Measurements from ENCODE around the gene AKNA. TPM values are rescaled to one million over a fixed set of nuclear protein-coding genes. Genes with fewer than 3 reads are reported as not detected.

AKNA gene
- polyA plus RNA-seq, 4 donors, result 11.0 to 18.6 (median 14.5) TPM

DNA sequence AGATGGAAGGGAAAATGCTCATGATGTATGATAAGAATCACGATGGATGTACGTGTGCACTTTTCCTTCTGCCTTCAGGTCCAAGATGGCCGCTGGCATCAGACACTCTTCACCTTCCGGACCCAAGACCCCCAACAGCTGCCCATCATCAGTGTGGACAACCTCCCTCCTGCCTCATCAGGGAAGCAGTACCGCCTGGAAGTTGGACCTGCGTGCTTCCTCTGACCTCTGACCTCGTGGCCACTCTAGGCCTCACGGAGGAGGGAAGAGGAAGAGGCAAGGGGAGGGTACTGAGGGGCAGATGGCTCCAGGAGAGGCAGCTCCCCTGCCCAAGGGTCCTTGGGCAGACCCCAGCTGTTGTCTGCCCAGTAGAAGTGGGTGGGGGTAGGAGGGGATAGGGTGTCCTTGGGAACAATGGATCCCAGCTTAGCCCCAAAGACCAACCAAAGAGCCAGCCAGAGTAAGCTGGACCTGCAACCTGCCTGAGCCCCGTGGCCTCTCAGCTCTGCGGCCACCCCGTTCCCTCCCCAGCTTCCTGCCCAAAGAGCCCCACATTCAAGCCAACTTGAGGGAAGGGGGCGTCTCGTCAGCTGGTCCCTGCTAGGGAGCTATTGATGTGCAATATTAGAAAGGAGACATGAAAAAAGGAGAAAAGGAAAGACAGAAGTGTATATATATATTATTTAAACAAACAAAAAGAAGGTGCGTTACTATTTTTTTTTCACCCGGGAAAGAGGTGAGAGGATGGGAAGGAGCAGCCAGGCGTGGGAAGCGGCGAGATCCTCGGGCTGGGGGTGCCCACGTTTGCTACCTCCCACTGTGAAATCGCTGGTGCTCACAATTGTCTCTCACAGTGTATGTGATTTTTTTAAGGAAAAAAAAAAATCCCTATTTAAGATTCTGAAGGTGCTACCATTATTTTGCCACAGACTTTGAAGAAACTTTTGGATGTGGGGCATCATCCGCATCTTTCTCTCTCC, 77.0 kb downstream of the AKNA start:
- no peak for DNase-seq (ENCODE audit: low read depth in 4 of 4, low spot score in 2 of 4)

- no peak for DNase-seq (ENCODE audit: low read depth in 4 of 4, low spot score in 2 of 4)
These were observed 78.7 kb downstream of the AKNA start for GRCh38 chr9:114309096-114309495.

DNA sequence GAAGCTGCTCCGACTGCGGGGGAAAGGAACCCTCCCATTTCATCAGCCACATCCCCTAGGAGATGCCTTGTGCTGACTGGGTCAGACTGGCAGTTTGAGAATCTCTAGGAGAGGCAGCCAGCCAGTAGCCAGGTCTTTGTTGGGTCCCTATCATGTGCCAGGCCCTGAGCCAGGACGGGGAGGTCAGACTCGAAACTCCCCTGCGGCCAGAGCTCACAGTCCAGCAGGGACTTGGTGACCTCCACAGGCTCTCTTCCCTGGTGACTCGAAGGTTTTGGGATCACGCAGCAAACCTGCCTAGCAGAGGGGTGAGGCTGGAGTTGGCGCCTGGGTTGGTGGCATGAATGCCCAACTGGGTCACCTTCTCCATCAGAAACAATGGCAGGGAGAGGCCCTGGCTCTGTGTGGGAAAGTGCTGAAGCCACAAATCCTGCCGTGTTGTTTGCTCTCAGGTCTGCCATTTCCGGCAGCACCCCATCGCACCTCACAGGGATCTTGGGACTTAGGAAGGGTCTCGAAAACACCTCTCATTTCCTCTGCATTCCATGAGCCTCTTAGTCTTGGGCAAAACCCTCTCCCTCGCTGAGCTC, 79.3 kb downstream of the AKNA start:
- no peak for DNase-seq (ENCODE audit: low read depth in 4 of 4, low spot score in 2 of 4)

DNA sequence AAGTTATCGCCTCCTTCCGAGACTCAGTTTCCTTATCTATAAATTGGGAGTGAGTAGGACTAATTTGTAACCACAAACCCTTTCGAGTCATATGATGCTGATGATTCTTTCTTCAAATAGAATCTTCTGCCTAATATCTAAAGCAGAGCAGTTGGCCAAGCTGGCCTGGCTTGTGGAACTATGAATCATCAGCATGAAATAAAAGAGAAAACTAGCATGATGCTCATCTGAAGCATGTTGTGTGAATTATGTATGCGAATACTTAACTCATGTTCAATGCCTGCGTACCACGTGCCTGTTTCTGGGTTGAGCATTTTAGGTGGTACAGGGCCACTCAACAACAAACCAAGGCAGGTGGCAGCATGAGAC, 79.9 kb downstream of the AKNA start:
- DNase-seq (ENCODE audit: low read depth in 4 of 4, low spot score in 2 of 4), result no peak

- DNase-seq (ENCODE audit: low read depth in 4 of 4, low spot score in 2 of 4), result no peak
These were observed 83.2 kb downstream of the AKNA start for GRCh38 chr9:114304416-114305188.

DNA sequence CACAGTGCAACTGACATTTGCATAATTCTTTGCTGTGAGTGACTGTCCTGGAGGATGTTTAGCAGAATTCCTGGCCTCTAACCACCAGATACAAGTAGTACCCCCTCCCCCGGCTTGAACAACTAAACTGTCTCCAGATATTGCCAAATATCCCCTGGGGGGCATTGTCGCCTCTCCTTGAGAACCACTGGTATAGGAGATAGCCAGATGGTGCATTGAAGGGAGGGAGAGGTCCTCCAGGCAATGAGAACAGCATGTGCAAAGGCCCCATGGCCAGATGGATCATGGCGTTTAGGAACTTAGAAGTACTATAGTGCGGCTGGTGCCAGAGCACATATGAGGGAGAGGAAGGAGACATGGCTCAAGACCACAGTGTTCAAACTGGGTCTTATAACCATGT, 83.8 kb downstream of the AKNA start:
- DNase-seq (ENCODE audit: low read depth in 4 of 4, low spot score in 2 of 4), result no peak

DNA sequence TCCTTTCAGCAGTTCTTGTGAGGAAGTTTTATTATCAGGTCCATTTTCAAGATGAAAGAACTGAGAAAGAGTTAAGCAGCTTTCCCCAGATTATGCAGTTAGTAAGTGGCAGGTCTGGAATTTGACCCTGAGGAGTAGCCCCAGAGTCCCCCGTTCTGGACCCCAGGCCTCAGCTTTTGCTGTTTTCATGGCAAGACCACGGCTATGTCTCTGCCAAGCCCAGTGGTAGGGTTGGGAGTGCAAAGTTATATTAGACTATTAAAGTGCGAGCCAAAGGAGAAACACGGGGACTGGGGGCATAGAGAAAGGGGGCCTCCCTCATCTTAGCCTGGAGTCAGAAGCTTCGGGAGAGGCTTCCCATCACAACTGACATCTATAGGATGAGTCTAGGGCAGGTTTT, 84.2 kb downstream of the AKNA start:
- DNase-seq (ENCODE audit: low read depth in 4 of 4, low spot score in 2 of 4), result no peak

DNA sequence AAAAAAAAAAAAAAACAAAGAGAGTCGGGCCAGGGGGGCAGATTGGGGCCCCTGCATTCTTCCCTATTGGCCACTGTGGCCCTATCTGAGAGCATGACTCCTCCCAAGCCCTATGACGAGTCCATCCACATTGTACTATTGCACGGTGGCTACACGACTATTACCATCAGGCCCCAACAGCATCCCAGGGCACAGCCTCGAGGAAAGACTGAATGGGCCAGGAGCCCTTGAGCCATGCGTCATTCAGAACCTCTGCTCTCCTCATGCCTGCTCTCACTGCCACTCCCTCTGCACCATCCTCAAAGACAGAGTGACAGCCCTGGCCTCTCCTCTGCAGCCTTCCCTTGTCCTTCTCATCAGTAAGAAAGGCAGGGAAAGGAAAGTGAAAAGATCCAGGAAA, 85.1 kb downstream of the AKNA start:
- DNase-seq (ENCODE audit: low read depth in 4 of 4, low spot score in 2 of 4), result no peak

GRCh38 chr9:114301798-114302565, 85.8 kb downstream of the AKNA start:
- DNase-seq (ENCODE audit: low read depth in 4 of 4, low spot score in 2 of 4), result no peak

DNA sequence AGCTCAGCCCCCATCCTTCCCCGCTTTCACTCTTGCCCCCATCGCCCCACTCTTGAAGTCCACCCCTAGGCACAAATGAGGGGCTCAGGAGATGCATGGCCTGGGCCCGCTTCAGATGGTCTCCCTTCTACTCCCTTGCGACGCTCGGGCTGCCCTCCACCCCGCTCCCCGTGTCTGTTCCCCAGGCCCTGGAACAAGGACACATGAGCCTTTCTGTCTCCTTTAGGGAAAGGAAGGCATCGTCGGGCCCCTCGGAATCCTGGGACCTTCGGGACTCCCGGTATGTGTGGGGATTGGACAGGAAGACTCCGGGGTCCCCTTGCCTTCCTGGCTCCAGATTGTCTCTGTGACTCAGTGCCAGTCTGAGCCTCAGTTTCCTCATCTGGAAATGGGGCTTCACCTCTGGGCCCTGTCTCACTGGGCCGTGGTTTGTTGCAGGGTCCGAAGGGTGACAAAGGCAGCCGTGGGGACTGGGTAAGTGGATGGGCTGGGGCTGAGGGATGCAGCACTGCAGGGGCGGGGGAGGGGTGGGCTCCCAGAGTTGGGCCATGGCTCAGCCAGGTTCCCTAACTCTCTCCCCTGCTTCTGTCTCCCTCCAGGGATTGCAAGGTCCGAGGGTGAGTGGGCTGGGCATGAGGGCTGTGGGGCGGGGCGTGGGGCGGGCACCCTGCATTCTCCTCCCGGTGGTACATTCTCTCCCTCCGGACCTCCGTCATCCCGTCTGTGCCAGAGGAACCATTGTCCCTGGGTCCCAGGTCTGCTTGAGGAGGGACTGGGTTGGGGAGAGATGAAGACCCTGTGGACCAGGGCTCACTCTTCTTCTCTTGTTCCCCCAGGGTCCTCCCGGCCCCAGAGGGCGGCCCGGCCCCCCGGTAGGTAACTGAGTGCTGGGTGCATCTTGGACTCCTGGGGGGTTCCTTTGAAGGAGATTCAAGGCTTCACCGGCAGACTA, 86.7 kb downstream of the AKNA start:
- no peak for DNase-seq (ENCODE audit: low read depth in 4 of 4, low spot score in 2 of 4)

GRCh38 chr9:114300153-114300845, 87.5 kb downstream of the AKNA start:
- no peak for DNase-seq (ENCODE audit: low read depth in 4 of 4, low spot score in 2 of 4)

- no peak for DNase-seq (ENCODE audit: low read depth in 4 of 4, low spot score in 2 of 4)
These were observed 88.3 kb downstream of the AKNA start for GRCh38 chr9:114299286-114300152.

GRCh38 chr9:114296338-114296737, 91.4 kb downstream of the AKNA start:
- DNase-seq (ENCODE audit: low read depth in 4 of 4, low spot score in 2 of 4), result no peak

DNA sequence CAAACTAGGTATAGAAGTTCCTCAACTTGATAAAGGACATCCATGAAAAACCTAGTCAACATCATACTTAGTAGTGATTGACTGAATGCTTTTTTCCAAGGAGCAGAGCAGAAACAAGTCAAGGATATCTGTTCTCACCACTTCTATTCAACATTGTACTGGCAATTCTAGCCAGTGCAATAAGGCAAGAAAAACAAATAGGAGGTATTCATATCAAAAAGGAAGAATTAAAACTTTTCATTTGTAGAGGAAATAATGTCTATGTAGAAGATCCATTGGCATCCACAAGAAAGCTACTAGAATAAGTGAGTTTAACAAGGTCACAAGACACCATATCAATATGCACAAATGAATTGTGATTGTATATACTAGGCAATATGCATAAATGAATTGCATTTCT, 93.1 kb downstream of the AKNA start:
- DNase-seq (ENCODE audit: low read depth in 4 of 4, low spot score in 2 of 4), result no peak

DNA sequence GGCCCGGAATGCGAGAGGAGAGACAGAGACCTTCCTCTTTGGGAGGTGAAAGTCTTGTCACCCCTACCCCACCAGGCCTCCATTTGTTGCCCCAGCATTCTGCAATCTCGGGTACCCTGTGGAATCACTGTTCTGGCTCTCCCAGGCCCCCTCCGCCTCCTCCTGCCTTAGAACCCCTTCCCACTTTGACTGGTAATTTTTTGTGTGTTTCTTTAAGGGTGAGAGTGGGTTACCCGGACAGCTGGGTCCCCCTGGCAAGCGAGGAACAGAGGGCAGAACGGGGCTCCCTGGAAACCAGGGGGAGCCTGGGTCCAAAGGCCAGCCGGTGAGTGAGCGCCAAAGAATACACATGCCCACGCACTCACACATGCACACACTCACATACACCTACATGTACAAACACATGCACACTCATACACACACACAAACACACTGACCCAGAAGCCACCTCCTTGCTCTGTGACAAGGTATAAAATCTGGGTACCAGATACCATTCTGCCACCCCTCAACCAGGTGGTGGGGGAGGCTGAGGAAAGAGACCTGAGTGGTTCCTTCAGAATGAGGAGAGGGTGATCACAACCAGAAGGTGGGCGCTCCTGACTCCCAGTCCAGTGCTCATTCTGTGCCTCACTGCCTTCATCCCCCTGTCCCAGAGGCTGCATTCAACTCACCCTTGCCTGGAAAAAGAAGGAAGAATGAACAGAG, 95.7 kb downstream of the AKNA start:
- no peak for DNase-seq (ENCODE audit: low read depth in 4 of 4, low spot score in 2 of 4)

- DNase-seq (ENCODE audit: low read depth in 4 of 4, low spot score in 2 of 4), result no peak
These were observed 96.7 kb downstream of the AKNA start for GRCh38 chr9:114291064-114291474.

GRCh38 chr9:114290561-114290986, 97.2 kb downstream of the AKNA start:
- DNase-seq (ENCODE audit: low read depth in 4 of 4, low spot score in 2 of 4), result no peak

All from left renal cortex interstitium (tissue), 4 donors.